GM12801 (cell line): ENCODE measurements around the gene GOSR2.

Experiments used
- TF ChIP-seq, protein P1 (sequence below): IDR thresholded peaks from one replicate; pipeline ENCODE4 v1.5.1; 2011; ENCODE audit warnings: control low read depth; ENCODE audit not compliant: insufficient read length; ENCODE audit errors: extremely low read depth

The GOSR2 gene

DNA sequence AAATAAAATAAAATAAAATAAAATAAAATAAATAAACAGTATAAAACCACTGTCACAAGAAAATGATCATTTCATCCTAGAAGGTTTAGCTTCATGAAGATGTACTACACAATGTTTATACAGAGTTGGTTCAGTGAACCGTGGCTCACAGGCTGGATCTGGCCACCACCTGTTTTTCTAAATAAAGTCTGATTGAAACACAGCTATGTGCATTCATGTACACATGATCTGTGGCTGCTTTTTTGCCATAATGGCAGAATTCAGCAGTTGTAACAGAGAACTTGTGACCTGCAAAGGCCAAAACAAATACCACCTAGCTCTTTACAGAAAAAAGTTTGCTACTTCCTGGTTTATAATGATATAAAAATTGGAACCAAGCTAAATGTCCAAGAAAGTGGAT, 68.7 kb downstream of the GOSR2 start:
- TF ChIP-seq, protein P1, sequence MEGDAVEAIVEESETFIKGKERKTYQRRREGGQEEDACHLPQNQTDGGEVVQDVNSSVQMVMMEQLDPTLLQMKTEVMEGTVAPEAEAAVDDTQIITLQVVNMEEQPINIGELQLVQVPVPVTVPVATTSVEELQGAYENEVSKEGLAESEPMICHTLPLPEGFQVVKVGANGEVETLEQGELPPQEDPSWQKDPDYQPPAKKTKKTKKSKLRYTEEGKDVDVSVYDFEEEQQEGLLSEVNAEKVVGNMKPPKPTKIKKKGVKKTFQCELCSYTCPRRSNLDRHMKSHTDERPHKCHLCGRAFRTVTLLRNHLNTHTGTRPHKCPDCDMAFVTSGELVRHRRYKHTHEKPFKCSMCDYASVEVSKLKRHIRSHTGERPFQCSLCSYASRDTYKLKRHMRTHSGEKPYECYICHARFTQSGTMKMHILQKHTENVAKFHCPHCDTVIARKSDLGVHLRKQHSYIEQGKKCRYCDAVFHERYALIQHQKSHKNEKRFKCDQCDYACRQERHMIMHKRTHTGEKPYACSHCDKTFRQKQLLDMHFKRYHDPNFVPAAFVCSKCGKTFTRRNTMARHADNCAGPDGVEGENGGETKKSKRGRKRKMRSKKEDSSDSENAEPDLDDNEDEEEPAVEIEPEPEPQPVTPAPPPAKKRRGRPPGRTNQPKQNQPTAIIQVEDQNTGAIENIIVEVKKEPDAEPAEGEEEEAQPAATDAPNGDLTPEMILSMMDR = no peak
